NB4 (cell line): ENCODE measurements around the gene UBA1.

Experiments used
- DNase-seq: peaks from one replicate; pipeline ENCODE4 v3.0.0; 2010; ENCODE audit warnings: low read depth
- H3K4me3 ChIP-seq: one replicate; pipeline ENCODE4 v1.5.1; 2011; ENCODE audit warnings: mild to moderate bottlenecking, low read depth, low read length, moderate library complexity
- MAX ChIP-seq: IDR thresholded peaks from 2 replicates; pipeline ENCODE4 v1.6.1; 2011; ENCODE audit warnings: low read depth, low read length
- MYC ChIP-seq: IDR thresholded peaks from 2 replicates; pipeline ENCODE4 v1.6.1; 2011; ENCODE audit warnings: low read depth, low read length
- POLR2A ChIP-seq: IDR thresholded peaks from 2 replicates; pipeline ENCODE4 v1.6.1; 2011; ENCODE audit warnings: mild to moderate bottlenecking; ENCODE audit not compliant: insufficient read length; ENCODE audit errors: extremely low read depth
- TF ChIP-seq, protein P1 (sequence below): IDR thresholded peaks from one replicate; pipeline ENCODE4 v1.5.1; 2012; ENCODE audit warnings: low read depth, low read length

Gene UBA1

GRCh38 chrX:47196098-47196497 lies 2.5 kb downstream of the UBA1 start:
- no peak for TF ChIP-seq MYC
- no peak for TF ChIP-seq POLR2A
- TF ChIP-seq, protein P1, sequence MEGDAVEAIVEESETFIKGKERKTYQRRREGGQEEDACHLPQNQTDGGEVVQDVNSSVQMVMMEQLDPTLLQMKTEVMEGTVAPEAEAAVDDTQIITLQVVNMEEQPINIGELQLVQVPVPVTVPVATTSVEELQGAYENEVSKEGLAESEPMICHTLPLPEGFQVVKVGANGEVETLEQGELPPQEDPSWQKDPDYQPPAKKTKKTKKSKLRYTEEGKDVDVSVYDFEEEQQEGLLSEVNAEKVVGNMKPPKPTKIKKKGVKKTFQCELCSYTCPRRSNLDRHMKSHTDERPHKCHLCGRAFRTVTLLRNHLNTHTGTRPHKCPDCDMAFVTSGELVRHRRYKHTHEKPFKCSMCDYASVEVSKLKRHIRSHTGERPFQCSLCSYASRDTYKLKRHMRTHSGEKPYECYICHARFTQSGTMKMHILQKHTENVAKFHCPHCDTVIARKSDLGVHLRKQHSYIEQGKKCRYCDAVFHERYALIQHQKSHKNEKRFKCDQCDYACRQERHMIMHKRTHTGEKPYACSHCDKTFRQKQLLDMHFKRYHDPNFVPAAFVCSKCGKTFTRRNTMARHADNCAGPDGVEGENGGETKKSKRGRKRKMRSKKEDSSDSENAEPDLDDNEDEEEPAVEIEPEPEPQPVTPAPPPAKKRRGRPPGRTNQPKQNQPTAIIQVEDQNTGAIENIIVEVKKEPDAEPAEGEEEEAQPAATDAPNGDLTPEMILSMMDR = no peak
- TF ChIP-seq MAX = no peak
- DNase-seq = no peak
- peak overlapping the region; percentile 27 for H3K4me3 ChIP-seq

GRCh38 chrX:47197526-47197925 lies 3.9 kb downstream of the UBA1 start:
- TF ChIP-seq, protein P1 = no peak
- TF ChIP-seq POLR2A (no peak), MAX (no peak), MYC (no peak)
- no peak for DNase-seq
- H3K4me3 ChIP-seq = no peak overlapping the region

GRCh38 chrX:47198026-47198686 lies 4.5 kb downstream of the UBA1 start:
- no peak overlapping the region for H3K4me3 ChIP-seq
- DNase-seq = no peak
- TF ChIP-seq, protein P1 = no peak

DNA sequence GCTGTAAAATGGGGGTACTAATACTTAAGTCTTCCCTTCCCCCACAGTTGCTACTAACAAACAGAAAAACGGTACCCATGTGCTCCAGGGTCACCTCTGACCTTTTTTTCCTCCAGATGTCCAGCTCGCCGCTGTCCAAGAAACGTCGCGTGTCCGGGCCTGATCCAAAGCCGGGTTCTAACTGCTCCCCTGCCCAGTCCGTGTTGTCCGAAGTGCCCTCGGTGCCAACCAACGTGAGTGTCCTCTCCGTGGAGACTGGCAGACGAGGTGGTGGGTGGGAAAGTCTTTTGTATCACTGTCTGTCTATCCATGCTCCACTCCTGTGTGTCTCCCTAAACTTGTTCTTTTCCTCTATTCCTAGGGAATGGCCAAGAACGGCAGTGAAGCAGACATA lies 5.1 kb downstream of the UBA1 start:
- H3K4me3 ChIP-seq = no peak overlapping the region
- TF ChIP-seq, protein P1 = no peak
- no peak for TF ChIP-seq MYC
- no peak for TF ChIP-seq POLR2A
- TF ChIP-seq MAX = no peak
- no peak for DNase-seq

GRCh38 chrX:47199286-47199685 lies 5.7 kb downstream of the UBA1 start:
- H3K4me3 ChIP-seq = no peak overlapping the region
- TF ChIP-seq MYC (no peak), POLR2A (no peak), MAX (no peak)
- TF ChIP-seq, protein P1 = no peak
- no peak for DNase-seq

DNA sequence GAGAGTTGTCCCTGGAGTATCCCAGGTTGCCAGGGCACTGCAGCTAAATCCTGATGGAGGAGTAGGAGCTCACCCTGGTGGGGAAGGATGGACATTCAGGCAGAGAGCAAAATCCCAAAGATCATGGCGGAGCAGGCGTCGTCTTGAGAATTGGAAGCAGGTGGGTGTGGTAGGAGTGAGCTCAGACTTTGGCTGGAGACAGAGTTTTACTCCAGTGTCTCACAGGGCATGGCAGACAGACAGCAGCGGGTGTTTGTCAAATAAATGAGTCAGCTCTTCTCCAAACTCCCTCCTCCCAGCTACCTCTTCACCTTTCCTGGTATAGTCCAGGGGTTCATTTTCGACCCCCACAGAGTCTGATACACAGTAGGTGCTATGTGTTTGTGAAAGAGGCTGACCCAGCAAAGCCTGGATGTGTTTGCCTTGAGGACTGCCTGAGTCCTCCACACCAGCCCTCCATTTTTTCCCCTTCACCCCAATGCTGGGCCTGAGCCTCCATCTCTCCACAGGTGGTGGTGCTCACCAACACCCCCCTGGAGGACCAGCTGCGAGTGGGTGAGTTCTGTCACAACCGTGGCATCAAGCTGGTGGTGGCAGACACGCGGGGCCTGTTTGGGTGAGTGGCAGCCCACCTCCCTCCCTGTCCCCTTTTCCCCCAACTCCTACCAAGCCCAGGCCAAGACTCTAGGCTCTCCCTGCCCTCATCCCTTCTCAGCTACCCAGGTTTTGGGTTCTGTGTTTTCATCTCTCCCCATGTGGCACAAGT lies 6.9 kb downstream of the UBA1 start:
- TF ChIP-seq, protein P1 = no peak
- TF ChIP-seq MAX = no peak
- no peak for TF ChIP-seq POLR2A
- no peak for TF ChIP-seq MYC
- DNase-seq = no peak
- H3K4me3 ChIP-seq = no peak overlapping the region
